ENCODE data around the gene FHOD3. TPM values are rescaled to one million over a fixed set of nuclear protein-coding genes. Genes with fewer than 3 reads are reported as not detected.

FHOD3 gene
- total and polyA plus RNA-seq, 2 of the 8 experiments (the other 6 are each of a cell fraction or from before 2014, with no cell fraction given) = 9.7 to 10.5 TPM

GRCh38 chr18:36366994-36367839, 69.7 kb downstream of the FHOD3 start:
- POLR2A ChIA-PET (ENCODE audit: partially characterized antibody) = no interaction called here
- Histone ChIP-seq H3K27me3 (replicated peaks in 1 of 4; ENCODE audit: control insufficient read depth in 3 of 4, extremely low read depth in 1 of 4, insufficient read depth in 3 of 4, low read length in 3 of 4) (no peaks in the 10 kb centered on the region), H3K9me3 (ENCODE audit: insufficient read depth in 2 of 2, low read depth in 1 of 2, low read length in 1 of 2) (peaks cover 0 to 2% of the 10 kb centered on the region in 2 experiments; a peak in 1 of 4 replicates), H3K36me3 (ENCODE audit: control insufficient read depth in 2 of 4, insufficient read depth in 4 of 4, low read length in 3 of 4) (no peaks in the 10 kb centered on the region), H2BK15ac (ENCODE audit: low read length) (no peak overlapping the region), H3K4me2 (ENCODE audit: insufficient read depth in 1 of 2, low read depth in 2 of 2, low read length in 2 of 2) (no peak overlapping the region), H2BK20ac (ENCODE audit: low read length) (no peak overlapping the region), H3K79me2 (ENCODE audit: control insufficient read depth in 1 of 2, insufficient read depth in 2 of 2, low read length in 2 of 2) (no peaks in the 10 kb centered on the region), H3K56ac (replicated peaks; ENCODE audit: insufficient read length, low read depth, low read length) (no peak overlapping the region), H2BK120ac (replicated peaks; ENCODE audit: low read depth, low read length) (no peak overlapping the region), H3K23me2 (ENCODE audit: low read depth, low read length) (no peaks in the 10 kb centered on the region), H2BK5ac (ENCODE audit: low read depth, low read length) (no peak overlapping the region), H3K23ac (ENCODE audit: insufficient read length) (no peak overlapping the region), H3K4me1 (replicated peaks in 1 of 4; ENCODE audit: control insufficient read depth in 3 of 4, insufficient read depth in 4 of 4, low read length in 3 of 4) (no peaks in the 10 kb centered on the region), H4K20me1 (replicated peaks in 1 of 2; ENCODE audit: control insufficient read depth in 1 of 2, insufficient read depth in 2 of 2, low read length in 2 of 2) (no peaks in the 10 kb centered on the region), H3K27ac (ENCODE audit: low read depth, low read length) (no peak overlapping the region), H3K79me1 (ENCODE audit: low read depth, low read length) (no peaks in the 10 kb centered on the region), H4K91ac (replicated peaks; ENCODE audit: insufficient read length, low read length) (no peak overlapping the region), H2AFZ (ENCODE audit: low read length) (no peak overlapping the region), H2AK5ac (ENCODE audit: low read depth, low read length) (no peak overlapping the region), H3K14ac (ENCODE audit: insufficient read length) (no peak overlapping the region), H3K4me3 (ENCODE audit: extremely low read depth in 1 of 4, insufficient read depth in 2 of 4, low read depth in 3 of 4, low read length in 4 of 4) (no peak overlapping the region), H4K8ac (ENCODE audit: extremely low read depth, insufficient read depth, low read length) (no peak overlapping the region), H3K18ac (ENCODE audit: extremely low read depth, low read length) (no peak overlapping the region), H3K4ac (replicated peaks; ENCODE audit: insufficient read length, low read depth, low read length) (no peak overlapping the region), H4K5ac (ENCODE audit: insufficient read length, low read depth, low read length) (no peak overlapping the region), H3K9ac (replicated peaks in 1 of 4; ENCODE audit: extremely low read depth in 1 of 4, low read depth in 3 of 4, low read length in 3 of 4) (no peak overlapping the region), H2BK12ac (ENCODE audit: low read depth, low read length) (no peak overlapping the region)
- no peak for DNase-seq (ENCODE audit: low read depth in 1 of 2, low spot score in 2 of 2)
- 90% methylated on average over 8 of the region's 8 CpGs; no CpG with 5 or more reads in 1 of the 2 experiments for WGBS, 2 experiments (ENCODE audit: extremely low coverage in 1 of 2, insufficient coverage in 1 of 2, insufficient read length in 1 of 2, insufficient replicate concordance in 2 of 2, low coverage in 1 of 2, low lambda C conversion rate in 2 of 2, missing lambda C conversion rate in 1 of 2)
- no peak for FAIRE-seq
- CTCF ChIA-PET (ENCODE audit: partially characterized antibody) = interaction anchor here (1.1 to 1.5 kb wide), 3 partner anchors 45 to 115 kb away, joined by 3 to 4 read pairs (median 3); no protein-coding TSS in a partner anchor
- TF ChIP-seq TEAD4 (IDR thresholded peaks at IDR 0.05; ENCODE audit: low read depth, low read length) (no peak), CTBP2 (IDR thresholded peaks at IDR 0.05; ENCODE audit: borderline replicate concordance, insufficient read depth, insufficient read length, low read length) (no peak), TAF7 (optimal IDR thresholded peaks at IDR 0.05; ENCODE audit: borderline replicate concordance, low read depth, low read length) (no peak), ASH2L (IDR thresholded peaks at IDR 0.05; ENCODE audit: low read length) (no peak), YY1 (IDR thresholded peaks at IDR 0.05; ENCODE audit: low read depth, low read length) (no peak), RAD21 (IDR thresholded peaks at IDR 0.05 in 1 of 2, conservative IDR thresholded peaks at IDR 0.05 in 1 of 2; ENCODE audit: low read depth in 2 of 2, low read length in 2 of 2) (no peak), CBX5 (IDR thresholded peaks at IDR 0.05; ENCODE audit: low read depth, low read length) (no peak), ZNF274 (IDR thresholded peaks at IDR 0.05; ENCODE audit: borderline replicate concordance, extremely low read depth, low read length) (no peak), RNF2 (IDR thresholded peaks at IDR 0.05; ENCODE audit: borderline replicate concordance, low read depth, low read length, missing control alignments, poor library complexity, severe bottlenecking) (no peak), MAX (IDR thresholded peaks at IDR 0.05) (no peak), SIN3A (conservative IDR thresholded peaks at IDR 0.05 in 1 of 2, IDR thresholded peaks at IDR 0.05 in 1 of 2; ENCODE audit: low read depth in 1 of 2, low read length in 2 of 2) (no peak)
